SU-DHL-6 (cell line): ENCODE results near the gene FUCA1.
A peak's percentile ranks its signal among the peaks of the same experiment; 100 is the strongest.

Experiments used
- H2AFZ ChIP-seq: fragments of 200-600 bp; sonication (generic); 2 replicates; pipeline ENCODE4 v1.6.1; 2014; ENCODE audit warnings: low read depth, mild to moderate bottlenecking, moderate library complexity, mixed read lengths, antibody characterized with exemption, low read length; ENCODE audit not compliant: severe bottlenecking
- H3F3A ChIP-seq: fragments of 200-600 bp; shearing (Covaris generic); 2 replicates; pipeline ENCODE4 v1.6.0; 2016; ENCODE audit warnings: antibody characterized with exemption, mild to moderate bottlenecking; ENCODE audit not compliant: insufficient read depth
- H3K27ac ChIP-seq: fragments of 200-600 bp; sonication (generic); 2 replicates; pipeline ENCODE4 v1.5.1; 2016; ENCODE audit warnings: low read depth, mild to moderate bottlenecking, low read length, moderate library complexity, mixed read lengths
- H3K27me3 ChIP-seq: fragments of 200-600 bp; sonication (generic), shearing (Covaris generic); 2 replicates; pipeline ENCODE4 v1.6.0; 2014; ENCODE audit warnings: mild to moderate bottlenecking, low read length
- H3K36me3 ChIP-seq: fragments of 200-600 bp; sonication (generic); 2 replicates; pipeline ENCODE4 v1.6.1; 2014; ENCODE audit warnings: mild to moderate bottlenecking, low read length, mixed read lengths
- H3K4me2 ChIP-seq: fragments of 300-600, 200-600 bp; shearing (Covaris generic), sonication (generic); 2 replicates; pipeline ENCODE4 v1.6.0; 2014; ENCODE audit warnings: low read length, low read depth, mild to moderate bottlenecking; ENCODE audit not compliant: poor library complexity, severe bottlenecking
- H3K4me3 ChIP-seq: fragments of 200-600 bp; sonication (generic); 2 replicates; pipeline ENCODE4 v1.5.1; 2014; ENCODE audit warnings: antibody characterized with exemption, low read length, mild to moderate bottlenecking, mixed read lengths; ENCODE audit not compliant: insufficient read depth, poor library complexity, severe bottlenecking
- H3K79me2 ChIP-seq: fragments of 200-600 bp; sonication (generic); 2 replicates; pipeline ENCODE4 v1.6.1; 2014; ENCODE audit warnings: mild to moderate bottlenecking, low read length, moderate library complexity; ENCODE audit not compliant: insufficient read depth
- H3K9ac ChIP-seq: fragments of 200-600 bp; sonication (generic); 2 replicates; pipeline ENCODE4 v1.7.0; 2014; ENCODE audit warnings: mild to moderate bottlenecking, low read length
- H3K9me2 ChIP-seq: fragments of 200-600 bp; sonication (generic); replicated peaks from 2 replicates; pipeline ENCODE4 v1.6.1; 2014; ENCODE audit warnings: low read length; ENCODE audit not compliant: insufficient read depth
- H3K9me3 ChIP-seq: fragments of 200-600 bp; sonication (generic); 2 replicates; pipeline ENCODE4 v1.6.1; 2014; ENCODE audit warnings: low read length, mixed read lengths; ENCODE audit not compliant: insufficient read depth
- H4K20me1 ChIP-seq: fragments of 200-600 bp; sonication (generic); 2 replicates; pipeline ENCODE4 v1.6.1; 2014; ENCODE audit warnings: low read depth, mild to moderate bottlenecking, antibody characterized with exemption, low read length, moderate library complexity, mixed read lengths
- EZH2phosphoT487 ChIP-seq: fragments of 200-600 bp; sonication (generic), shearing (Covaris generic); conservative IDR thresholded peaks from 2 replicates; pipeline ENCODE4 v1.6.1; 2018; ENCODE audit warnings: mild to moderate bottlenecking, antibody characterized with exemption, low read length, moderate library complexity, mixed read lengths
- TF ChIP-seq, protein P1 (sequence below): fragments of 200-600 bp; sonication (generic); IDR thresholded peaks from one replicate; pipeline ENCODE4 v1.5.1; 2017; ENCODE audit warnings: antibody characterized with exemption, mild to moderate bottlenecking, low read length, moderate library complexity; ENCODE audit not compliant: insufficient read depth, poor library complexity, severe bottlenecking

Gene FUCA1

GRCh38 chr1:23899070-23899469 lies 31.0 kb upstream of the FUCA1 start:
- Histone ChIP-seq H3K79me2 (peaks cover 27% of the 10 kb centered on the region), H3K4me3 (no peak overlapping the region), H3K9me2 (no peaks in the 10 kb centered on the region), H2AFZ (no peak overlapping the region), H3K4me2 (no peak overlapping the region), H3K27ac (peak overlapping the region; percentile 23), H3K9ac (no peak overlapping the region), H3K9me3 (no peaks in the 10 kb centered on the region), H3K36me3 (no peaks in the 10 kb centered on the region), H3K27me3 (no peaks in the 10 kb centered on the region), H4K20me1 (no peaks in the 10 kb centered on the region), H3F3A (peaks cover 4% of the 10 kb centered on the region; the same call in 1 of the 2 replicates)
- TF ChIP-seq EZH2phosphoT487 = no peak
- TF ChIP-seq, protein P1, sequence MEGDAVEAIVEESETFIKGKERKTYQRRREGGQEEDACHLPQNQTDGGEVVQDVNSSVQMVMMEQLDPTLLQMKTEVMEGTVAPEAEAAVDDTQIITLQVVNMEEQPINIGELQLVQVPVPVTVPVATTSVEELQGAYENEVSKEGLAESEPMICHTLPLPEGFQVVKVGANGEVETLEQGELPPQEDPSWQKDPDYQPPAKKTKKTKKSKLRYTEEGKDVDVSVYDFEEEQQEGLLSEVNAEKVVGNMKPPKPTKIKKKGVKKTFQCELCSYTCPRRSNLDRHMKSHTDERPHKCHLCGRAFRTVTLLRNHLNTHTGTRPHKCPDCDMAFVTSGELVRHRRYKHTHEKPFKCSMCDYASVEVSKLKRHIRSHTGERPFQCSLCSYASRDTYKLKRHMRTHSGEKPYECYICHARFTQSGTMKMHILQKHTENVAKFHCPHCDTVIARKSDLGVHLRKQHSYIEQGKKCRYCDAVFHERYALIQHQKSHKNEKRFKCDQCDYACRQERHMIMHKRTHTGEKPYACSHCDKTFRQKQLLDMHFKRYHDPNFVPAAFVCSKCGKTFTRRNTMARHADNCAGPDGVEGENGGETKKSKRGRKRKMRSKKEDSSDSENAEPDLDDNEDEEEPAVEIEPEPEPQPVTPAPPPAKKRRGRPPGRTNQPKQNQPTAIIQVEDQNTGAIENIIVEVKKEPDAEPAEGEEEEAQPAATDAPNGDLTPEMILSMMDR = no peak

- H3K36me3 ChIP-seq = no peaks in the 10 kb centered on the region
Observed at GRCh38 chr1:23897083-23897482, 29.0 kb upstream of the FUCA1 start.

DNA sequence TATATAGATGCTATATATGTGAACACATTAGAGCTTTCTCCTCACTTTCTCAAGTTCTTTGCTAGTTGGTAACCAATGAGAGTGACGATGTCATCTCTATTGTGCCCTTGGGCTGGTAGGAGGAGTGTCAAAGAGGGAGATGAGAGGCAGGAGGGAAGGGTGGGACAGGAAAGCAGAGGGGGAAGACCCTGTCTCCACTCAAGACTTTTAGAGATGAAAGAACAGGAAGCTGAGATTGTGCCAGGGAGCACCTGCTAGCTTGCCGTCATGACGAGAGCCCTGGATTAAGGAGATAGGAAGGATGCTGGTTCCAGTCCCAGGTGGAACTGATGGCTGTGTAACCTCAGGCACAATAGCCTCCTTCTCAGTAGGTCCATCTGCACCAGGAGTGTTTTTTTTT lies 28.4 kb upstream of the FUCA1 start:
- H3K9ac ChIP-seq = no peak overlapping the region
- H2AFZ ChIP-seq = no peak overlapping the region
- no peak for TF ChIP-seq EZH2phosphoT487
- TF ChIP-seq, protein P1 = no peak
- H3K9me2 ChIP-seq = no peaks in the 10 kb centered on the region
- H3K9me3 ChIP-seq = no peaks in the 10 kb centered on the region
- H3K27ac ChIP-seq = no peak overlapping the region
- H3K4me2 ChIP-seq = no peak overlapping the region
- H3K4me3 ChIP-seq = no peak overlapping the region
- H4K20me1 ChIP-seq = no peaks in the 10 kb centered on the region
- H3K27me3 ChIP-seq = no peaks in the 10 kb centered on the region
- H3K36me3 ChIP-seq = no peaks in the 10 kb centered on the region
- peaks cover 14% of the 10 kb centered on the region; the same call in 1 of the 2 replicates for H3K79me2 ChIP-seq
- H3F3A ChIP-seq = peaks cover 12% of the 10 kb centered on the region; the same call in 1 of the 2 replicates

More at GRCh38 chr1:23897083-23897482, 29.0 kb upstream of the FUCA1 start:
- Histone ChIP-seq H3K27me3 (no peaks in the 10 kb centered on the region), H3K27ac (no peak overlapping the region), H3K9ac (no peak overlapping the region), H3K79me2 (peaks cover 15% of the 10 kb centered on the region; the same call in 1 of the 2 replicates), H3F3A (peaks cover 12% of the 10 kb centered on the region; the same call in 1 of the 2 replicates), H2AFZ (no peak overlapping the region), H3K9me2 (no peaks in the 10 kb centered on the region), H3K9me3 (no peaks in the 10 kb centered on the region), H3K4me3 (no peak overlapping the region), H4K20me1 (no peaks in the 10 kb centered on the region), H3K4me2 (no peak overlapping the region)
- no peak for TF ChIP-seq EZH2phosphoT487
- TF ChIP-seq, protein P1 = no peak
